Naive B cell (primary cell): ENCODE results near the gene BPHL. TPM values are rescaled to one million over a fixed set of nuclear protein-coding genes. Genes with fewer than 3 reads are reported as not detected.

Source experiments
- ATAC-seq, 2 donors: fragments of 150-1000 bp; cut with Tn5 transposase; 2 replicates each; pipeline ENCODE4 v1.10.0; 2021; ENCODE audit warnings: low read depth in 2 of 2, mild to moderate bottlenecking in 2 of 2, moderate library complexity in 2 of 2
- DNase-seq: peaks from one replicate; pipeline ENCODE4 v3.0.0; 2022
- H3K27ac Mint-ChIP-seq, 6 donors: one replicate each; pipeline ENCODE4 v1.8.0; 2020 to 2022; ENCODE audit warnings: mild to moderate bottlenecking in 6 of 6, mixed read lengths in 6 of 6, moderate library complexity in 5 of 6, inconsistent platforms in 2 of 6
- H3K27me3 Mint-ChIP-seq, 3 donors: one replicate each; pipeline ENCODE4 v1.8.0; 2021 to 2022; ENCODE audit warnings: mixed read lengths in 3 of 3, mild to moderate bottlenecking in 1 of 3
- H3K36me3 Mint-ChIP-seq, 2 donors: one replicate each; pipeline ENCODE4 v1.8.0; 2020 to 2022; ENCODE audit warnings: mixed read lengths in 2 of 2, inconsistent platforms in 1 of 2, mild to moderate bottlenecking in 1 of 2
- H3K4me1 Mint-ChIP-seq, 3 donors: one replicate each; pipeline ENCODE4 v1.8.0; 2020 to 2022; ENCODE audit warnings: mixed read lengths in 3 of 3, inconsistent platforms in 1 of 3, mild to moderate bottlenecking in 1 of 3, moderate library complexity in 1 of 3
- H3K4me3 Mint-ChIP-seq, 8 donors: one replicate each; pipeline ENCODE4 v1.8.0; 2020 to 2022; ENCODE audit warnings: mild to moderate bottlenecking in 8 of 8, mixed read lengths in 8 of 8, moderate library complexity in 8 of 8, inconsistent platforms in 2 of 8
- H3K9me3 Mint-ChIP-seq, 7 donors: one replicate each; pipeline ENCODE4 v1.8.0; 2020 to 2022; ENCODE audit warnings: mixed read lengths in 7 of 7, mild to moderate bottlenecking in 5 of 7, inconsistent platforms in 2 of 7, moderate library complexity in 1 of 7
- polyA plus RNA-seq, 6 donors: library from polyadenylated mRNA; unstranded; fragments of 300-500 nt; fragmentation: Illumina TruSeq; gene quantifications; one replicate each; pipeline ENCODE4 v1.2.3, GENCODE V29; 2021; ENCODE audit warnings: low read depth in 6 of 6

BPHL gene
- polyA plus RNA-seq, 6 donors from 2014 or later: 8.7 to 16.6 (median 13.3) TPM

- DNase-seq (no peak), ATAC-seq (no peak)
- H3K4me3 Mint-ChIP-seq: no peak overlapping the region
- H3K27me3 Mint-ChIP-seq: peaks cover 0 to 13% (median 8%) of the 10 kb centered on the region in 3 donors
- peaks cover 6 to 35% (median 12%) of the 10 kb centered on the region in 7 donors for H3K9me3 Mint-ChIP-seq
- H3K36me3 Mint-ChIP-seq: peaks cover 8 to 22% of the 10 kb centered on the region in 2 donors
- H3K4me1 Mint-ChIP-seq: peaks cover 12 to 17% (median 14%) of the 10 kb centered on the region in 3 donors
- no peak overlapping the region for H3K27ac Mint-ChIP-seq
Observed at GRCh38 chr6:3199382-3199781, 80.9 kb downstream of the BPHL start.

DNA sequence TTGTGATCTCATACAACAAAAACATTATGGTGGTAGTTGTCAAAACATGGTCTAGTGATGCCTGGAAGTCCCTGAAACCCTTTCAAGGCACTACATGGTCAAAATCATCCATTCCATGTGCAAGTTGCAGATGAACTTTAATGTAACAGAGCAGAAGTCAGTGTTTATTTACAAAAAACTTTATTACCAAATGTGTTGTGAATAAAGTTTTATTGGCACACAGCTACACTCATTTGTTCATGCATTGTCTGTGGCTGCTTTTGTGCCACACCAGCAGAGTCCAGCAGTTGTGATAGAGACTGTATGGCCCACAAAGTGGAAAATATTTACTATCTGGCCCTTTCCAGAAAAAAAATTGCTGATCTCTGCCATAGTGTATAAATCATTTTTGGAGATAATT is 82.2 kb downstream of the BPHL start:
- Mint-ChIP-seq H3K4me3 (no peak overlapping the region), H3K9me3 (peaks cover 8 to 42% (median 17%) of the 10 kb centered on the region in 7 donors), H3K27ac (no peak overlapping the region), H3K4me1 (peaks cover 18 to 24% (median 20%) of the 10 kb centered on the region in 3 donors), H3K27me3 (peaks cover 0 to 13% (median 8%) of the 10 kb centered on the region in 3 donors), H3K36me3 (peaks cover 14 to 29% of the 10 kb centered on the region in 2 donors)
- DNase-seq (no peak), ATAC-seq (no peak)

DNA sequence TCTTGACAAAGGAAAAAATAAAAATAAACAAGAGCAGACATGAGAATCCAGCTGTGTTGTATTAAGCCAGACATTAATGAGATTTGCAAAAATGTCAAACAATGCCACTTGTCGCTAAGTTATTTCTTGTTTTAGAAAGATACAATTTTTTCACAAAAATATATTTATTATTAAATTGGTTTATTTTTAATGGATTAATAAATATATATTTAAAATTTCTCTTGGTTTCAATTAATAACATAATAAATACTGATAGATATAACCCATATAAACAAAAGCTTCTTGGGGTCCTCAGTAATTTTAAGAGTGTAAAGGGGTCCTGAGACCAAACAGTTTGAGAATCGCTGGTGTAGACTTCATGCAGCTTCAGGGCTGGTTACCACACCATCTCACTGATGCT is 82.9 kb downstream of the BPHL start:
- peaks cover 0 to 17% (median 11%) of the 10 kb centered on the region in 3 donors for H3K27me3 Mint-ChIP-seq
- no peak overlapping the region for H3K27ac Mint-ChIP-seq
- DNase-seq (no peak), ATAC-seq (no peak)
- H3K4me3 Mint-ChIP-seq: peak overlapping the region in 1 of 8 donors; percentile 25
- H3K4me1 Mint-ChIP-seq: peaks cover 18 to 24% (median 20%) of the 10 kb centered on the region in 3 donors
- peaks cover 14 to 35% of the 10 kb centered on the region in 2 donors for H3K36me3 Mint-ChIP-seq
- H3K9me3 Mint-ChIP-seq: peaks cover 8 to 49% (median 17%) of the 10 kb centered on the region in 7 donors

Other genes starting within 250 kb of the BPHL start
- 10 to 100 TPM; 18.2 to 35.2 (median 27.7) TPM for gene SERPINB9, start 215.4 kb upstream of the BPHL start, polyA plus RNA-seq
- gene SERPINB6, start 147.1 kb upstream of the BPHL start, polyA plus RNA-seq: 10 to 100 TPM; 30.2 to 90.6 (median 71.2) TPM
- gene NQO2, start 118.8 kb upstream of the BPHL start, polyA plus RNA-seq: 10 to 100 TPM in 4 of 6 donors, 1 to 10 TPM in 2; 8.0 to 23.2 (median 14.3) TPM
- 10 to 100 TPM in 2 of 6 donors, 1 to 10 TPM in 4; 4.8 to 14.1 (median 9.5) TPM for gene RIPK1, start 50.2 kb upstream of the BPHL start, polyA plus RNA-seq
- gene TUBB2A, start 38.8 kb downstream of the BPHL start, polyA plus RNA-seq: 1 to 10 TPM; 2.5 to 7.9 (median 6.7) TPM
- under 1 TPM in 3 of 6 donors, not detected in 3; 0.15 to 0.83 (median 0.36) TPM for gene TUBB2B, start 108.9 kb downstream of the BPHL start, polyA plus RNA-seq
- gene PSMG4, start 140.2 kb downstream of the BPHL start, polyA plus RNA-seq: 10 to 100 TPM; 37.9 to 63.0 (median 51.5) TPM